HCT116 (cell line): ENCODE measurements around the gene SMC6. TPM values are rescaled to one million over a fixed set of nuclear protein-coding genes. Genes with fewer than 3 reads are reported as not detected.

Experiments
- ATAC-seq: fragments of 200-7000 bp; cut with Tn5 transposase; 2 replicates; pipeline ENCODE4 v1.9.1; 2020; ENCODE audit warnings: mild to moderate bottlenecking, moderate library complexity
- BruUV-seq: library from RNA; stranded (reverse); fragments of 400-500 nt; replicated peaks from 2 replicates; lab custom pipeline; 2021; lab: Mats Ljungman, UMichigan
- CTCF ChIA-PET: fragments of 300-600 bp; sonication (Branson Sonifier 250); formaldehyde crosslinking; loops from one replicate; lab custom pipeline; 2021; ENCODE audit warnings: antibody characterized with exemption; lab: Charles Lee
- POLR2A ChIA-PET: fragments of 300-600, 350-600 bp; sonication (Branson Sonifier 250); formaldehyde crosslinking; loops from one replicate; lab custom pipeline; 2021; ENCODE audit warnings: antibody characterized with exemption; lab: Charles Lee
- RAD21 ChIA-PET, 2 experiments: fragments of 300-600 bp; sonication (Branson Sonifier 250); formaldehyde crosslinking; loops; one replicate each; lab custom pipeline; 2023; ENCODE audit warnings: low total read pairs in 2 of 2; ENCODE audit not compliant: uncharacterized antibody in 2 of 2, unreplicated experiment in 2 of 2, low non-redundant PET in 1 of 2; lab: Charles Lee
- DNase-seq: peaks from one replicate; pipeline ENCODE4 v3.0.0-alpha.2; 2010; ENCODE audit warnings: low read depth, low spot score
- H2AFZ ChIP-seq: fragments of 200-600 bp; shearing (Covaris generic), sonication (generic); 2 replicates; pipeline ENCODE4 v1.6.1; 2017; ENCODE audit warnings: low read depth, mixed run types, mixed read lengths, antibody characterized with exemption, low read length; ENCODE audit not compliant: poor library complexity, severe bottlenecking
- H3K27ac ChIP-seq: 2 replicates; pipeline ENCODE4 v1.5.1; 2012; ENCODE audit warnings: low read depth, low read length
- H3K27me3 ChIP-seq: fragments of 200-600 bp; sonication (generic); 2 replicates; pipeline ENCODE4 v1.6.1; 2016; ENCODE audit warnings: mixed run types, low read length, mixed read lengths; ENCODE audit not compliant: insufficient read depth
- H3K36me3 ChIP-seq, 2 experiments: fragments of 200-500 bp in 1 of 2; fragments of 200-600 bp in 1 of 2; sonication (Bioruptor generic) in 1 of 2; sonication (generic) in 1 of 2; 2 replicates each; pipeline versions ENCODE4 v1.5.1 to v1.6.1; 2014 to 2016; ENCODE audit warnings: low read length in 2 of 2, inconsistent platforms in 1 of 2, mixed read lengths in 1 of 2, mixed run types in 1 of 2; ENCODE audit not compliant: insufficient read depth in 2 of 2, control insufficient read depth in 1 of 2
- H3K4me1 ChIP-seq, 2 experiments: fragments of 200-600 bp in 1 of 2; sonication (generic) in 1 of 2; 2 replicates each; pipeline versions ENCODE4 v1.5.1 to v1.6.1; 2012 to 2017; ENCODE audit warnings: low read length in 2 of 2, inconsistent platforms in 1 of 2, mild to moderate bottlenecking in 1 of 2, mixed read lengths in 1 of 2, mixed run types in 1 of 2, moderate library complexity in 1 of 2; ENCODE audit not compliant: insufficient read depth in 2 of 2, control insufficient read depth in 1 of 2
- H3K4me2 ChIP-seq: fragments of 200-600 bp; sonication (generic); 2 replicates; pipeline ENCODE4 v1.6.1; 2017; ENCODE audit warnings: mixed run types, low read length, mixed read lengths
- H3K4me3 ChIP-seq, 2 experiments: fragments of 200-600 bp in 1 of 2; sonication (generic) in 1 of 2; replicated peaks in 1 of 2; 2 replicates each; pipeline ENCODE4 v1.5.1; 2011 to 2016; ENCODE audit warnings: low read length in 2 of 2, control low read depth in 1 of 2, low read depth in 1 of 2, mild to moderate bottlenecking in 1 of 2, mixed read lengths in 1 of 2, mixed run types in 1 of 2
- H3K79me2 ChIP-seq: fragments of 200-600 bp; sonication (generic); 2 replicates; pipeline ENCODE4 v1.6.1; 2017; ENCODE audit warnings: mild to moderate bottlenecking, mixed run types, low read length, moderate library complexity, mixed read lengths; ENCODE audit not compliant: insufficient read depth
- H3K9ac ChIP-seq: fragments of 200-600 bp; sonication (generic); 2 replicates; pipeline ENCODE4 v1.6.1; 2016; ENCODE audit warnings: low read length, mixed read lengths
- H3K9me2 ChIP-seq: fragments of 200-600 bp; sonication (generic), shearing (Covaris generic); 2 replicates; pipeline ENCODE4 v1.6.1; 2017; ENCODE audit warnings: mixed run types, mild to moderate bottlenecking, moderate library complexity; ENCODE audit not compliant: insufficient read depth
- H3K9me3 ChIP-seq, 2 experiments: fragments of 200-500 bp in 1 of 2; fragments of 200-600 bp in 1 of 2; sonication (Bioruptor generic) in 1 of 2; sonication (generic) in 1 of 2; 2 replicates each; pipeline ENCODE4 v1.6.1; 2014 to 2017; ENCODE audit warnings: low read length in 2 of 2, mixed read lengths in 2 of 2, inconsistent platforms in 1 of 2, low read depth in 1 of 2, mild to moderate bottlenecking in 1 of 2, mixed run types in 1 of 2, moderate library complexity in 1 of 2; ENCODE audit not compliant: control insufficient read depth in 1 of 2, insufficient read depth in 1 of 2
- H4K20me1 ChIP-seq: fragments of 200-600 bp; sonication (generic), shearing (Covaris generic); 2 replicates; pipeline ENCODE4 v1.6.1; 2017; ENCODE audit warnings: mixed run types, mild to moderate bottlenecking, moderate library complexity; ENCODE audit not compliant: insufficient read depth
- ELF1 ChIP-seq: IDR thresholded peaks from 2 replicates; pipeline ENCODE4 v1.6.1; 2012; ENCODE audit warnings: low read depth, borderline replicate concordance
- EZH2phosphoT487 ChIP-seq: fragments of 200-600 bp; IDR thresholded peaks from 2 replicates; pipeline ENCODE4 v1.6.1; 2018; ENCODE audit warnings: antibody characterized with exemption, borderline replicate concordance
- JUND ChIP-seq: IDR thresholded peaks from 2 replicates; pipeline ENCODE4 v1.6.1; 2012
- SRF ChIP-seq: IDR thresholded peaks from 2 replicates; pipeline ENCODE4 v1.6.1; 2012; ENCODE audit warnings: low read depth
- YY1 ChIP-seq: IDR thresholded peaks from 2 replicates; pipeline ENCODE4 v1.6.1; 2011; ENCODE audit warnings: low read length, low read depth, moderate library complexity, mild to moderate bottlenecking; ENCODE audit not compliant: insufficient replicate concordance; ENCODE audit errors: extremely low read depth
- ZFX ChIP-seq: fragments of 450-650 bp; IDR thresholded peaks from 2 replicates; pipeline ENCODE4 v1.6.1; 2017
- intact Hi-C: fragments of 100-400 bp; cut with micrococcal nuclease; formaldehyde crosslinking; loops from 2 replicates; pipeline ENCODE4 v1.10.0; 2022
- total RNA-seq: library from RNA; stranded (reverse); gene quantifications from one replicate; pipeline ENCODE4 v1.2.1, GENCODE V29; 2021; ENCODE audit not compliant: unreplicated experiment
- TF ChIP-seq, protein P1 (sequence below): IDR thresholded peaks from 2 replicates; pipeline ENCODE4 v1.6.1; 2011; ENCODE audit warnings: mild to moderate bottlenecking, low read length, moderate library complexity; ENCODE audit not compliant: insufficient replicate concordance; ENCODE audit errors: extremely low read depth
- TF ChIP-seq, protein P2 (sequence below): IDR thresholded peaks from 2 replicates; pipeline ENCODE4 v1.6.1; 2012

SMC6 gene
- total RNA-seq, 1 experiment from 2014 or later, result 26.4 TPM

DNA sequence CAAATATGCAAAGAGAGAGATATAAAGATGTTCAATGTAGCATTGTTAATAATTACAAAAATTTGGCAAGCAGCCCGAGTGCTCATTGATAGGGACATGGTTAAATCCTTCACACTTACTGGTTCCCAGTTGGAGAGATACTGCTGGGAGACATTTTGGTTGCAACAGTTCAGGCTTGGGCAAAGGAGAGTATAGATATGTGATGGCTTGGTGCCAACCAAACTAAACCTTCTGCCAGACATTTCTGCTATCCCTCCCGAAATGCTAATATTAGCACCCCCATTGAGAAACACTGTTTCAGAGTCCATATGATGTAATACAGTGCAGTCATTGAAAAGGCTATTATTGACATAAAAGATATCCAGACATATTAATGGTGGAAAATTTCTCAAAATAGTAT lies 11.8 kb upstream of the SMC6 start:
- H3K79me2 ChIP-seq, result peaks cover 7% of the 10 kb centered on the region; the same call in 1 of the 2 replicates
- H3K9ac ChIP-seq, result no peak overlapping the region
- H3K27ac ChIP-seq, result no peak overlapping the region
- POLR2A ChIA-PET, result no interaction called here
- RAD21 ChIA-PET, result no interaction called here
- H3K4me3 ChIP-seq, result no peak overlapping the region
- DNase-seq (no peak), ATAC-seq (no peak)
- no peaks in the 10 kb centered on the region for H3K27me3 ChIP-seq
- H3K4me1 ChIP-seq, result no peaks in the 10 kb centered on the region
- H3K4me2 ChIP-seq, result no peak overlapping the region
- CTCF ChIA-PET, result no interaction called here
- no peaks in the 10 kb centered on the region for H3K9me2 ChIP-seq
- peaks cover 0 to 17% of the 10 kb centered on the region in 2 experiments; a peak in 3 of 4 replicates for H3K36me3 ChIP-seq
- TF ChIP-seq EZH2phosphoT487 (no peak), ZFX (no peak), JUND (no peak), SRF (no peak), YY1 (no peak), ELF1 (no peak)
- TF ChIP-seq, protein P1, sequence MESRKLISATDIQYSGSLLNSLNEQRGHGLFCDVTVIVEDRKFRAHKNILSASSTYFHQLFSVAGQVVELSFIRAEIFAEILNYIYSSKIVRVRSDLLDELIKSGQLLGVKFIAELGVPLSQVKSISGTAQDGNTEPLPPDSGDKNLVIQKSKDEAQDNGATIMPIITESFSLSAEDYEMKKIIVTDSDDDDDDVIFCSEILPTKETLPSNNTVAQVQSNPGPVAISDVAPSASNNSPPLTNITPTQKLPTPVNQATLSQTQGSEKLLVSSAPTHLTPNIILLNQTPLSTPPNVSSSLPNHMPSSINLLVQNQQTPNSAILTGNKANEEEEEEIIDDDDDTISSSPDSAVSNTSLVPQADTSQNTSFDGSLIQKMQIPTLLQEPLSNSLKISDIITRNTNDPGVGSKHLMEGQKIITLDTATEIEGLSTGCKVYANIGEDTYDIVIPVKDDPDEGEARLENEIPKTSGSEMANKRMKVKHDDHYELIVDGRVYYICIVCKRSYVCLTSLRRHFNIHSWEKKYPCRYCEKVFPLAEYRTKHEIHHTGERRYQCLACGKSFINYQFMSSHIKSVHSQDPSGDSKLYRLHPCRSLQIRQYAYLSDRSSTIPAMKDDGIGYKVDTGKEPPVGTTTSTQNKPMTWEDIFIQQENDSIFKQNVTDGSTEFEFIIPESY, result no peak
- TF ChIP-seq, protein P2, sequence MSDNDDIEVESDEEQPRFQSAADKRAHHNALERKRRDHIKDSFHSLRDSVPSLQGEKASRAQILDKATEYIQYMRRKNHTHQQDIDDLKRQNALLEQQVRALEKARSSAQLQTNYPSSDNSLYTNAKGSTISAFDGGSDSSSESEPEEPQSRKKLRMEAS, result no peak
- H2AFZ ChIP-seq, result no peak overlapping the region
- intact Hi-C loops, result no loop called here
- H3K9me3 ChIP-seq, result no peaks in the 10 kb centered on the region
- no peaks in the 10 kb centered on the region; the same call in 1 of the 2 replicates for H4K20me1 ChIP-seq
- no TSS peak for BruUV-seq
